ENCODE measurements around the gene NUPR1.
A peak's percentile ranks its signal among the peaks of the same experiment; 100 is the strongest.
"Not testable (repeated sequence)": the region's sequence is repeated elsewhere in the genome, so short reads cannot be mapped to it uniquely, and the experiment has no call there.

NUPR1 gene

GRCh38 chr16:28495098-28495793, 43.5 kb downstream of the NUPR1 start:
- DNase-seq (ENCODE audit: extremely low read depth, low read depth) = no peak
- TF ChIP-seq CTCF (IDR thresholded peaks at IDR 0.05; ENCODE audit: low read depth, low read length) = no peak

- TF ChIP-seq CTCF (IDR thresholded peaks at IDR 0.05; ENCODE audit: low read depth, low read length) = no peak
- DNase-seq (ENCODE audit: extremely low read depth, low read depth) = no peak
Observed at GRCh38 chr16:28494121-28494851, 44.5 kb downstream of the NUPR1 start, which contains the start of gene APOBR. Gene APOBR, plus strand, starts transcription at chr16:28494643. Its CDS starts 39 bp downstream, at chr16:28494682.

- TF ChIP-seq CTCF (IDR thresholded peaks at IDR 0.05; ENCODE audit: low read depth, low read length) = no peak
- DNase-seq (ENCODE audit: extremely low read depth, low read depth) = no peak
Observed at GRCh38 chr16:28492511-28492910, 46.3 kb downstream of the NUPR1 start.

- DNase-seq (ENCODE audit: extremely low read depth, low read depth) = peak; percentile 86
- TF ChIP-seq CTCF (IDR thresholded peaks at IDR 0.05; ENCODE audit: low read depth, low read length) = no peak
Observed at GRCh38 chr16:28491970-28492474, 46.8 kb downstream of the NUPR1 start, which contains the start of gene CLN3. Gene CLN3, minus strand, starts transcription at chr16:28492074. Its CDS starts 315 bp downstream, at chr16:28491759.

- no peak for DNase-seq (ENCODE audit: extremely low read depth, low read depth)
- TF ChIP-seq CTCF (IDR thresholded peaks at IDR 0.05; ENCODE audit: low read depth, low read length) = peak; percentile 44
Observed at GRCh38 chr16:28491230-28491969, 47.4 kb downstream of the NUPR1 start.

GRCh38 chr16:28486266-28486665, 52.5 kb downstream of the NUPR1 start:
- DNase-seq (ENCODE audit: extremely low read depth, low read depth) = no peak

GRCh38 chr16:28483361-28483760, 55.4 kb downstream of the NUPR1 start:
- DNase-seq (ENCODE audit: extremely low read depth, low read depth) = not testable (repeated sequence)

More at GRCh38 chr16:28486266-28486665, 52.5 kb downstream of the NUPR1 start:
- TF ChIP-seq CTCF (IDR thresholded peaks at IDR 0.05; ENCODE audit: low read depth, low read length) = no peak

Measured in AG09319 (cell line).